Endothelial cell of umbilical vein (primary cell): ENCODE data around the gene GJB5. TPM values are rescaled to one million over a fixed set of nuclear protein-coding genes. Genes with fewer than 3 reads are reported as not detected.

Experiments
- BruUV-seq: library from RNA; stranded (reverse); fragments of 400-500 nt; replicated peaks from 2 replicates; lab custom pipeline; 2021; lab: Mats Ljungman, UMichigan
- CTCF ChIA-PET: fragments of 300-600, 350-600 bp; sonication (Branson Sonifier 250); formaldehyde crosslinking; loops from one replicate; lab custom pipeline; 2021; ENCODE audit warnings: antibody characterized with exemption, inconsistent platforms; lab: Charles Lee
- POLR2A ChIA-PET: fragments of 300-600, 350-600 bp; sonication (Branson Sonifier 250); formaldehyde crosslinking; loops from one replicate; lab custom pipeline; 2021; ENCODE audit warnings: antibody characterized with exemption, inconsistent platforms; lab: Charles Lee
- DNase-seq: peaks from one replicate; pipeline ENCODE4 v3.0.0-alpha.2; 2011; ENCODE audit warnings: low read depth, low spot score
- FAIRE-seq: peaks from 2 replicates; lab custom pipeline; 2011; peaks lifted over from hg19 to GRCh38; lab: Jason Lieb, UNC
- H2AFZ ChIP-seq: 2 replicates; pipeline ENCODE4 v1.6.0; 2012; ENCODE audit warnings: low read depth, low read length, control low read depth, inconsistent platforms
- H3K27ac ChIP-seq: 2 replicates; pipeline ENCODE4 v1.5.1; 2011; ENCODE audit warnings: low read depth, mild to moderate bottlenecking, control low read depth, low read length, moderate library complexity; ENCODE audit not compliant: insufficient read depth
- H3K27me3 ChIP-seq, 2 experiments: 2 replicates each; pipeline versions ENCODE4 v1.6.0 to v1.6.1; 2011; ENCODE audit warnings: low read length in 2 of 2, mixed read lengths in 1 of 2; ENCODE audit not compliant: control insufficient read depth in 2 of 2, insufficient read depth in 2 of 2
- H3K36me3 ChIP-seq, 2 experiments: 2 replicates in 1 of 2; 3 replicates in 1 of 2; pipeline ENCODE4 v1.5.1; 2011; ENCODE audit warnings: low read length in 2 of 2, mild to moderate bottlenecking in 1 of 2, moderate library complexity in 1 of 2; ENCODE audit not compliant: control insufficient read depth in 2 of 2, insufficient read depth in 2 of 2; ENCODE audit errors: extremely low read depth in 1 of 2
- H3K4me1 ChIP-seq: 3 replicates; pipeline ENCODE4 v1.5.1; 2011; ENCODE audit warnings: mild to moderate bottlenecking, low read length; ENCODE audit not compliant: control insufficient read depth, insufficient read depth; ENCODE audit errors: extremely low read depth
- H3K4me2 ChIP-seq: 2 replicates; pipeline ENCODE4 v1.6.1; 2011; ENCODE audit warnings: low read length, control low read depth, mixed read lengths; ENCODE audit not compliant: insufficient read depth
- H3K4me3 ChIP-seq, 3 experiments: fragments of 200-600 bp in 1 of 3; sonication (generic), shearing (Covaris generic) in 1 of 3; replicated peaks in 1 of 3; 2 replicates each; pipeline ENCODE4 v1.5.1; 2011 to 2016; ENCODE audit warnings: control low read depth in 3 of 3, low read length in 3 of 3, mild to moderate bottlenecking in 2 of 3, inconsistent platforms in 1 of 3, low read depth in 1 of 3, moderate library complexity in 1 of 3; ENCODE audit not compliant: insufficient read depth in 1 of 3
- H3K79me2 ChIP-seq: 2 replicates; pipeline ENCODE4 v1.6.0; 2012; ENCODE audit warnings: low read length, inconsistent platforms; ENCODE audit not compliant: control insufficient read depth, insufficient read depth
- H3K9ac ChIP-seq: replicated peaks from 2 replicates; pipeline ENCODE3; 2011; ENCODE audit warnings: low read length, control low read depth; ENCODE audit not compliant: insufficient read depth; ENCODE audit errors: extremely low read depth
- H3K9me1 ChIP-seq: replicated peaks from 3 replicates; pipeline ENCODE4 v1.6.0; 2011; ENCODE audit warnings: mild to moderate bottlenecking, low read length; ENCODE audit not compliant: control insufficient read depth, insufficient read depth; ENCODE audit errors: extremely low read depth
- H3K9me3 ChIP-seq: replicated peaks from 2 replicates; pipeline ENCODE4 v1.5.1; 2012; ENCODE audit warnings: low read length, inconsistent platforms; ENCODE audit not compliant: control insufficient read depth, insufficient read depth
- H4K20me1 ChIP-seq: replicated peaks from 2 replicates; pipeline ENCODE3; 2011; ENCODE audit warnings: mild to moderate bottlenecking, low read length; ENCODE audit not compliant: control insufficient read depth, insufficient read depth; ENCODE audit errors: extremely low read depth
- CTCF ChIP-seq, 2 donors: IDR thresholded peaks; 1 replicate in 1 of 2; 2 replicates in 1 of 2; pipeline ENCODE4 v1.5.1; 2011; ENCODE audit warnings: low read length in 2 of 2, mild to moderate bottlenecking in 2 of 2, moderate library complexity in 2 of 2, control low read depth in 1 of 2, inconsistent platforms in 1 of 2, low read depth in 1 of 2; ENCODE audit not compliant: insufficient read depth in 1 of 2; ENCODE audit errors: extremely low read depth in 1 of 2
- EZH2 ChIP-seq: IDR thresholded peaks from 2 replicates; pipeline ENCODE4 v1.6.1; 2012; ENCODE audit warnings: borderline replicate concordance, low read depth, mild to moderate bottlenecking, moderate library complexity, low read length, inconsistent platforms; ENCODE audit not compliant: severe bottlenecking
- FOS ChIP-seq: IDR thresholded peaks from 2 replicates; pipeline ENCODE4 v1.6.1; 2011; ENCODE audit warnings: mild to moderate bottlenecking, low read length, moderate library complexity, borderline replicate concordance; ENCODE audit not compliant: insufficient read depth
- GATA2 ChIP-seq: IDR thresholded peaks from 2 replicates; pipeline ENCODE4 v1.7.0; 2011; ENCODE audit warnings: low read depth, mild to moderate bottlenecking, moderate library complexity, mixed read lengths, low read length; ENCODE audit not compliant: insufficient read length, insufficient read depth
- JUN ChIP-seq: IDR thresholded peaks from 2 replicates; pipeline ENCODE4 v1.6.1; 2011; ENCODE audit warnings: borderline replicate concordance, low read depth; ENCODE audit not compliant: insufficient read length, insufficient read depth
- MAX ChIP-seq: IDR thresholded peaks from 2 replicates; pipeline ENCODE4 v1.6.1; 2011; ENCODE audit not compliant: insufficient read depth, insufficient read length
- MYC ChIP-seq: IDR thresholded peaks from one replicate; pipeline ENCODE4 v1.6.1; 2011; ENCODE audit warnings: mild to moderate bottlenecking, low read depth, low read length
- POLR2A ChIP-seq: IDR thresholded peaks from 2 replicates; pipeline ENCODE4 v1.6.1; 2012; ENCODE audit warnings: low read depth, mild to moderate bottlenecking, control low read depth, low read length
- POLR2AphosphoS5 ChIP-seq: IDR thresholded peaks from 2 replicates; pipeline ENCODE4 v1.6.1; 2012; ENCODE audit warnings: low read depth, mild to moderate bottlenecking, control low read depth, low read length, moderate library complexity; ENCODE audit not compliant: insufficient read depth
- dilution Hi-C: fragments of 300-500 bp; cut with MboI; formaldehyde crosslinking; loops from one replicate; pipeline ENCODE4 v1.15.0; 2019; ENCODE audit warnings: low sequenced_read_pairs; ENCODE audit not compliant: extremely low pct_ligation_motif_present
- intact Hi-C: fragments of 100-400 bp; cut with micrococcal nuclease; formaldehyde crosslinking; loops from one replicate; pipeline ENCODE4 v1.10.0; 2022
- polyA plus RNA-seq, 4 experiments: library from polyadenylated mRNA; depleted of rRNA in 3 of 4; stranded (reverse) in 3 of 4; unstranded in 1 of 4; fragments of >200 nt; gene quantifications; 2 replicates each; pipeline versions ENCODE4 v1.2.1 to v1.2.3, GENCODE V29; 2011 to 2012; ENCODE audit warnings: missing spikeins in 1 of 4
- total RNA-seq: library from RNA; stranded (reverse); gene quantifications from 2 replicates; pipeline ENCODE4 v1.2.3, GENCODE V29; 2021

Gene GJB5
- total and polyA plus RNA-seq, 2 donors (not counting 3 experiments of a cell fraction or from before 2014, with no cell fraction given): not detected

DNA sequence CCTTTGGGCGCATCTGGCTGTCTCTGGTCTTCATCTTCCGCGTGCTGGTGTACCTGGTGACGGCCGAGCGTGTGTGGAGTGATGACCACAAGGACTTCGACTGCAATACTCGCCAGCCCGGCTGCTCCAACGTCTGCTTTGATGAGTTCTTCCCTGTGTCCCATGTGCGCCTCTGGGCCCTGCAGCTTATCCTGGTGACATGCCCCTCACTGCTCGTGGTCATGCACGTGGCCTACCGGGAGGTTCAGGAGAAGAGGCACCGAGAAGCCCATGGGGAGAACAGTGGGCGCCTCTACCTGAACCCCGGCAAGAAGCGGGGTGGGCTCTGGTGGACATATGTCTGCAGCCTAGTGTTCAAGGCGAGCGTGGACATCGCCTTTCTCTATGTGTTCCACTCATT lies 2.5 kb downstream of the GJB5 start:
- BruUV-seq: no TSS peak
- Histone ChIP-seq H4K20me1 (no peaks in the 10 kb centered on the region), H3K4me1 (no peaks in the 10 kb centered on the region), H3K27ac (no peak overlapping the region), H2AFZ (no peak overlapping the region), H3K9ac (no peak overlapping the region), H3K36me3 (no peaks in the 10 kb centered on the region), H3K79me2 (no peaks in the 10 kb centered on the region), H3K4me3 (no peak overlapping the region), H3K27me3 (no peaks in the 10 kb centered on the region), H3K4me2 (no peak overlapping the region), H3K9me1 (no peaks in the 10 kb centered on the region), H3K9me3 (no peaks in the 10 kb centered on the region)
- FAIRE-seq: no peak
- ChIA-PET CTCF (interaction anchor here (0.7 to 2.3 kb wide), 3 partner anchors 13 to 1125 kb away, joined by 3 to 9 read pairs (median 3); no protein-coding TSS in a partner anchor), POLR2A (no interaction called here)
- TF ChIP-seq JUN (no peak), GATA2 (no peak), POLR2AphosphoS5 (no peak), MAX (no peak), CTCF (IDR thresholded peaks at IDR 0.05; ENCODE audit: extremely low read depth in 1 of 2, insufficient read depth in 1 of 2, low read depth in 1 of 2, low read length in 2 of 2) (no peak), MYC (no peak), FOS (no peak), EZH2 (no peak), POLR2A (no peak)
- intact Hi-C loops (no loop called here), dilution Hi-C loops (no loop called here)
- no peak for DNase-seq
